MCF 10A (cell line): ENCODE results near the gene GALNT7. TPM values are rescaled to one million over a fixed set of nuclear protein-coding genes. Genes with fewer than 3 reads are reported as not detected.

Experiments
- BruUV-seq: library from RNA; stranded (reverse); fragments of 400-500 nt; replicated peaks from 2 replicates; lab custom pipeline; 2021; lab: Mats Ljungman, UMichigan
- CTCF ChIA-PET: fragments of 300-600 bp; sonication (Branson Sonifier 250); formaldehyde crosslinking; extraction: SDS; loops from one replicate; lab custom pipeline; 2021; ENCODE audit warnings: antibody characterized with exemption, inconsistent platforms; lab: Yijun Ruan, JAX
- POLR2A ChIA-PET: fragments of 300-600, 350-650 bp; sonication (Branson Sonifier 250); formaldehyde crosslinking; extraction: SDS; loops from one replicate; lab custom pipeline; 2020; ENCODE audit warnings: antibody characterized with exemption, inconsistent platforms; lab: Yijun Ruan, JAX
- DNase-seq: peaks from one replicate; pipeline ENCODE4 v3.0.0-alpha.2; 2018; ENCODE audit not compliant: unreplicated experiment
- H3K27ac Mint-ChIP-seq: one replicate; pipeline ENCODE4 v1.8.0; 2022; ENCODE audit warnings: mild to moderate bottlenecking, low read depth, mixed read lengths; ENCODE audit not compliant: unreplicated experiment
- H3K27me3 Mint-ChIP-seq: one replicate; pipeline ENCODE4 v1.8.0; 2022; ENCODE audit warnings: mixed read lengths; ENCODE audit not compliant: insufficient read depth, unreplicated experiment
- H3K36me3 Mint-ChIP-seq: one replicate; pipeline ENCODE4 v1.8.0; 2022; ENCODE audit warnings: mild to moderate bottlenecking, moderate library complexity, mixed read lengths; ENCODE audit not compliant: insufficient read depth, unreplicated experiment
- H3K4me1 Mint-ChIP-seq: one replicate; pipeline ENCODE4 v1.8.0; 2022; ENCODE audit warnings: mixed read lengths; ENCODE audit not compliant: insufficient read depth, unreplicated experiment
- H3K4me3 Mint-ChIP-seq: one replicate; pipeline ENCODE4 v1.8.0; 2022; ENCODE audit warnings: mild to moderate bottlenecking, moderate library complexity, mixed read lengths; ENCODE audit not compliant: unreplicated experiment
- H3K9me3 Mint-ChIP-seq: one replicate; pipeline ENCODE4 v1.8.0; 2022; ENCODE audit warnings: mixed read lengths; ENCODE audit not compliant: unreplicated experiment
- CTCF ChIP-seq: fragments of 200-600 bp; IDR thresholded peaks from one replicate; pipeline ENCODE4 v1.8.0; 2022; ENCODE audit warnings: antibody characterized with exemption, mild to moderate bottlenecking; ENCODE audit not compliant: unreplicated experiment
- intact Hi-C: fragments of 100-400 bp; cut with micrococcal nuclease; formaldehyde crosslinking; loops from 2 replicates; pipeline ENCODE4 v1.14.1; 2022
- total RNA-seq: library from RNA; stranded (reverse); gene quantifications from 2 replicates; pipeline ENCODE4 v1.2.3, GENCODE V29; 2022

Gene GALNT7
- total RNA-seq, 1 experiment from 2014 or later, result 13.7 TPM

- no peak for TF ChIP-seq CTCF
- no TSS peak for BruUV-seq
- Mint-ChIP-seq H3K9me3 (no peaks in the 10 kb centered on the region), H3K36me3 (peaks cover 6% of the 10 kb centered on the region), H3K4me1 (peaks cover 7% of the 10 kb centered on the region), H3K27ac (no peak overlapping the region), H3K4me3 (no peak overlapping the region), H3K27me3 (no peaks in the 10 kb centered on the region)
- no peak for DNase-seq
- ChIA-PET POLR2A (no interaction called here), CTCF (interaction anchor here (0.7 kb wide), 2 partner anchors 16 to 138 kb away, joined by 3 to 4 read pairs; no protein-coding TSS in a partner anchor)
- intact Hi-C loops, result no loop called here
Measured at GRCh38 chr4:173362666-173363065, 194.1 kb downstream of the GALNT7 start.

GRCh38 chr4:173365359-173365996 lies 196.9 kb downstream of the GALNT7 start:
- Mint-ChIP-seq H3K4me3 (no peak overlapping the region), H3K9me3 (no peaks in the 10 kb centered on the region), H3K36me3 (peaks cover 6% of the 10 kb centered on the region), H3K27me3 (no peaks in the 10 kb centered on the region), H3K27ac (peak overlapping the region; percentile 16), H3K4me1 (peaks cover 14% of the 10 kb centered on the region)
- ChIA-PET POLR2A (interaction anchor here (0.7 to 13.1 kb wide), 3 partner anchors 30 to 114 kb away, joined by 3 to 824 read pairs (median 4); partner anchors contain the start of gene HMGB2), CTCF (interaction anchor here (0.9 kb wide), 1 partner anchor 51 kb away, joined by 3 read pairs; no protein-coding TSS in a partner anchor)
- BruUV-seq, result no TSS peak
- TF ChIP-seq CTCF, result no peak
- intact Hi-C loops, result no loop called here
- DNase-seq, result no peak

GRCh38 chr4:173367285-173367684 lies 198.7 kb downstream of the GALNT7 start:
- Mint-ChIP-seq H3K27ac (peak overlapping the region; percentile 71), H3K9me3 (no peaks in the 10 kb centered on the region), H3K27me3 (no peaks in the 10 kb centered on the region), H3K4me3 (peak overlapping the region; percentile 96), H3K36me3 (peaks cover 12% of the 10 kb centered on the region), H3K4me1 (peaks cover 14% of the 10 kb centered on the region)
- TF ChIP-seq CTCF, result no peak
- POLR2A ChIA-PET, result interaction anchor here (1.1 to 13.1 kb wide), 6 partner anchors 11 to 917 kb away, joined by 5 to 824 read pairs (median 16); partner anchors contain the start of genes CEP44, FBXO8 and HMGB2
- CTCF ChIA-PET, result interaction anchor here (1.1 to 6.5 kb wide), 2 partner anchors 10 to 34 kb away, joined by 4 to 63 read pairs; partner anchors contain the start of gene HMGB2
- BruUV-seq, result no TSS peak
- peak; percentile 47 for DNase-seq
- intact Hi-C loops, result no loop called here

GRCh38 chr4:173367946-173368345 lies 199.3 kb downstream of the GALNT7 start:
- ChIA-PET POLR2A (interaction anchor here (1.1 to 13.1 kb wide), 7 partner anchors 10 to 916 kb away, joined by 5 to 824 read pairs (median 7); partner anchors contain the start of genes CEP44, FBXO8 and HMGB2), CTCF (interaction anchor here (1.1 to 6.5 kb wide), 2 partner anchors 10 to 35 kb away, joined by 4 to 63 read pairs; partner anchors contain the start of gene HMGB2)
- Mint-ChIP-seq H3K4me1 (peaks cover 14% of the 10 kb centered on the region), H3K27ac (peak overlapping the region; percentile 96), H3K4me3 (peak overlapping the region; percentile 96), H3K36me3 (peaks cover 7% of the 10 kb centered on the region), H3K9me3 (no peaks in the 10 kb centered on the region), H3K27me3 (no peaks in the 10 kb centered on the region)
- intact Hi-C loops, result no loop called here
- DNase-seq, result peak; percentile 57
- no TSS peak for BruUV-seq
- TF ChIP-seq CTCF, result no peak
